Hypothalamus (tissue), 51 donors: ENCODE results near the gene MRM2.

ENCODE experiments used
- DNase-seq, 51 donors: peaks; one replicate each; lab custom pipeline; 2025; lab: John Stamatoyannopoulos, UW

Gene MRM2

GRCh38 chr7:2249744-2250323, 7.8 kb upstream of the MRM2 start:
- no peak for DNase-seq

DNA sequence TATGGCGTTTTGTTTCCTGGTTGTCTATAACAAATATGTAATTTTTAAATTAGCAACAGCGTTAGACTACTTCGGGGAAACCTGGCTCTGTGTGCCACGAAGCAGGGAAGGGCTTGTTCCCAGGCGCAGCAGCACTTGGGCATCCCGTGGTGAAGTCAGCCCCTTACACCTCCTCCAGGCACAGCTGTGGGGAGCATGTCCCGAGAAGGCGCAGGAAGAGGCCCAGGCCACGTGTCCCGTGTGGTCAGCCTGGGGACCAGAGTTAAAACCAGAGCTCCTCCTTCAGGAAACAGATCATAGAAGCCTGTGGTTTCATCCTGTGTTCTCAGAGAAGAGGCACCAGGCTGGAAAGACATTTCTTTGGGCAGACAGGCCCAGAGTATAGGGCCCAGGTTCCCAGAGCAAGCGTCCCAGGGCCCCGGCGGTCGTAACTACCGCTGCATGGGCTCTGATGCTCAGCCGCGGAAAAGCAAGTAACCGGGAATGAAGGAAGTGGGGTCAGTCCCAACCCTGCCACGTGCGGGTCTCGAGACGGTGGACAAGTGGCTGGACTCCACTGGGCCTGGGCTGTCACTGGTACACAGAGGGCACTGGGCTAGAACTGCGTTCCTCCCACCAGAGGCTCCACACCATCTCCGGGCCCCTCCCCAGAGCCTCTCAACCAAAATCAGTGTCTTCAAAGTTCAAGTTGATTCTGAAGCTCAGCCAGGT, 7.1 kb upstream of the MRM2 start:
- DNase-seq, result peak in 19 of 51 donors; percentile 7 to 58 (median 27)

DNA sequence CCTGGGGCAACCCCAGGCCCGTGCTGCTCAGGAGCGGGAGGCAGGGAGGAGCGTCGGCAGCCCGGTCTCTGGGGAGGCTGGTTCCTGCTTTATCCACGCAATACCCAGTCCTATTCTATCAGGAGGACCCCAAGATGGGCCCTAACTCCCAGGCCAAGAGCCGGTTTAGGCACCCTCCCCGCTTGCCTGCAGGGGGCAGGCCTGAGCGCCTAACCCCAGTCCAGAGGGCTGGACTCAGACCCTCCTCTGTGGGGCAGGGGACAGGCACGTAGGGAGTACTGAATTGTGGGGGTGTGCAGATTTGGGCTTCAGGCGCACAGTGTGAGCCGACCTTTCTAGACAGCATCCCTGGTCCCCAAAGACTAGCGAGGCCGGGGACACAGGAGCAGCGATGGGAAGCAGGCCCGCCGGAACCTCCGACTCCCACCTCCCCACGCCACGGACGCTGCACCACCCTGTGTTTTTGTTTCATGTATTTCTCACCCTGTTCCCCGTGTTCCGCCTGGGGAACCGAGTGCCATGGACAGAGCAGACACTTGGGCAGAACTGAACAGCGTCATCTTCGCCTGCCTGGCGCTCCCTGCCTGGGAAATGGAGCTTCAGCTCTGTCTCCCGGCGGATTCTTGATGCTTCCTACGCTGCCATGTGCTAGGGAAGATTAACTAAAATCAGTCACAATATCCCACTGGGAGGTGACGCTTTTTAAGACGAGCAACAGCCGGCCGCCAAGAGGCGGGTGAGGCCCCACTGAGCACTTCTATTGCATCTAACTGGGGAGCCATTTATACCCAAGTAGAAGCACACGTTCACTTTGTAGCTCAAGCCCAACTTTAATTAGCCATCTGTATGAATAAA, 5.4 kb upstream of the MRM2 start:
- DNase-seq, result peak in 3 of 51 donors; percentile 9 to 21 (median 10)

- DNase-seq, result peak in 6 of 51 donors; percentile 6 to 44 (median 26)
Observed at GRCh38 chr7:2245883-2246675, 4.1 kb upstream of the MRM2 start.

DNA sequence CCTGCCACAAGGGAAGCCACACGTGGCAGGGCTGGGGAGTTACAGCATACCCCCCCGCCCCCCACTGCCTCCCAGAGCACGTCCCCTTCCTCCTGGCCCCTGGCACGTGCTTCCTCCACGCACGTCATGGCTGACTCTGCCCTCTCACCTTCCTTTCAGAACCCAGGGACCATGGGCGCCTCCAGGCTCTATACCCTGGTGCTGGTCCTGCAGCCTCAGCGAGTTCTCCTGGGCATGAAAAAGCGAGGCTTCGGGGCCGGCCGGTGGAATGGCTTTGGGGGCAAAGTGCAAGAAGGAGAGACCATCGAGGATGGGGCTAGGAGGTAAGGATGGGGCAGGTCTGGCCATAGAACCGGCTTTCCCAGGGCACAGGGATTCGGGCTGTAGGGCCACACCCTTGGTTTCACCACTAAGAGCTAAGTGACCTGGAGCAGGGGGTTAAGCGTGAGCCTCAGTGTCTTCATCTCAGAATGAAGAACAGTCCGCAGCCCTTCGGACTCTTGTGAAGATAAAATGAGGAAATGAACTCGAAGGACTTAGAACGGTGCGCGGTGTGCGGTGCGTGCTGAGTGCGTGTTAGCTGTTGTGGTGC, 2.5 kb upstream of the MRM2 start:
- peak in 1 of 51 donors; percentile 8 for DNase-seq

GRCh38 chr7:2243458-2243857, 1.5 kb upstream of the MRM2 start:
- DNase-seq, result no peak

- DNase-seq, result peak in 1 of 51 donors; percentile 41
Observed at GRCh38 chr7:2242541-2243429, 780 bp upstream of the MRM2 start.

DNA sequence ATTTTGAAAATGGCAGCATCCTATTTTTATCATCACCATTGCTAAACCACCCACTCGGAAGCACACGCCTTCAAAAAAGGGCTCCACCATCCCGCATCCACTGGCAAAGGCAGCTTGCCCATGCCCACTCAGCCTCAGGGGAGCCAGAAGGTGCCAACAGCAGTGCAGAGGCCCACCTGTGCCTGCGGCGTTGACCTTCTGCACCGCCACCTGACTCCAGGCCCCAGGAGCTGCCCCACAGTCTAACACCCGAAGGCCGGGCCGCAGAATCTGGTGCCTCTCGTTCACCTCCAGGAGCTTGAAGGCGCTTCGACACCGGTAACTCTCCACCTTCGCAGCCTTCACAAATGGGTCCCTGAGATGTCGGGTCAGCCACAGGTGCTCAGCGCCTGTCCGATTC, 2.8 kb downstream of the MRM2 start:
- DNase-seq, result no peak

DNA sequence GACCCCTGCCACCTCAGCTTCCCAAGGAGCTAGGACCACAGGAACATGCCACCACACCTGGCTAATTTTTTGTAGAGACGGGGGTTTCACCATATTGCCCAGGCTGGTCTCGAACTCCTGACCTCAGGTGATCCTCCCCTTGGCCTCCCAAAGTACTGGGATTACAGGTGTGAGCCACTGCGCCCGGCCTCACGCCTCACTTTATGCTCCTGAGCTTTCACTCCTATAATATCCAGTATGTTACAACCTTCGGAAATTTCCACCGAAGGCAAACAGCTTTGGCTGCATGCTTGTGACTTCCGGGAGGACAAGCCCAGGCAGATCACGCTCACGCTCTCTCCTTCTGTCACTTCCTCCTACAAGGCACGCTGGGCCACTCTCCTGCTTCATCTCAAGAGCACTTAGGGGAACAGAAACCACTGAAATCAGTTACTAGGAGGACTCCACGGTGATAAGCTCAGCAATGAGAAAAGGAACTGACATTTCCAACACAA, 4.8 kb downstream of the MRM2 start:
- DNase-seq, result peak in 16 of 51 donors; percentile 10 to 41 (median 26)

- DNase-seq, result no peak
Observed at GRCh38 chr7:2233926-2234325, 8.1 kb downstream of the MRM2 start.

DNA sequence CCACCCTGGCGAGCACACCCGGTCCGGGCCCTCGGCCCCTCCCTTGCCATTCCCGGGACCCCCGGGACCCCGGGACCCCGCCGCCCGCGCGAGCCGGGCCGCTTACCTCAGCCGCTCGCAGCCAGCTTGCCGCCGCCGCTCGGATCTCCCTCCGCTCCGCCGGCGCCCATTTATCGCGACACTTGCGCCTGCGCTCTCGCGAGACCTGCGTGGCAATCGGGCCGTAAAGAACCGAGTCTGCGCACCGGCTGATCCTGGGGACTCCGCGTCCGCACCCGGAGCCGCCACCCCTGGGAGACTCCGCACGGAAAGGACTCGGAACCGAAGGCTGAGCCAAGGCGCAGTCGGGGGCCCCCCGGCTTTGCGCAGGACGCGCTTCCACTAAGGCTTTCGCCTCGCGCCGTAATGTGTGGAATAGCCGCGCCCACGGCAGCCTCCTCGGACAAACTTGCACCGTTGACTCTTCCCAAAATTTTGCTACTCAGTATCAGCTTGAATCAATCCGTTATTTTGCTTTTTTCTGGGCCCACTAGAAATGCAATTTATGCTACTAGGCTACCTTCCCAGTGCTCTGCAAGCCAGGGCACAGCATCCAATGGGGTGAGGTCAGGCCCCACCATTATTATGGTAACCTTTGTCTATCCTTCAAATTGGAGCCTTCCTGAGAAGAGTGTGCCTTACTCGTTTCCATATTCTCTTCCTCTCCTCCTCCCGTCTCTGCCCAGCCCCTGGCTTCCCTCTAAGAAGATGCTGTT, 9.1 kb downstream of the MRM2 start, which contains the start of gene MAD1L1:
MAD1L1 (minus strand) TSS at position 180 of the 755 bp plus-strand sequence. CDS start 2,812 bp downstream, outside the sequence.
- peak; percentile 26 to 87 (median 73) for DNase-seq

- no peak for DNase-seq
Observed at GRCh38 chr7:2231992-2232765, 9.8 kb downstream of the MRM2 start.

GRCh38 chr7:2230882-2231281, 11.1 kb downstream of the MRM2 start:
- DNase-seq, result no peak

- no peak for DNase-seq
Observed at GRCh38 chr7:2230226-2230625, 11.8 kb downstream of the MRM2 start.

DNA sequence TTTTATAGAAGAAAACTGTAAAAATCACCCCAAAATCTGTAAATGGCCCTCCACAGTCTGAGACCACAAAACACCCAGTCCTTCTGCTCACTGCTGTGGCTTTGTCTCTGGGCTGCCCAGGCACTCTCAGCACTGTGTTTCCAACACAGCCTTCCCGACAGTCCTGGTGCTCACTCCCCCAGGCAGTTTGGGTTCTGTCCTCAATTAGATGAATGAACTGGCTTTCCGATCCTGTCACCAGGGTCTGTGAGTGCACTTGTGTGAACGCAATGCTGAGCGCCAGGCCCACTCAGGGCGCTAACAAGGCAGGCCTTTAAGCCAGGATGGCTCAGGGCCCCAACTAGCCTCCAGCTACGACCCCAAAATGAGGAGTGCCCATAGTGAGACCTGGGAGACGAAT, 12.5 kb downstream of the MRM2 start:
- DNase-seq, result no peak

DNA sequence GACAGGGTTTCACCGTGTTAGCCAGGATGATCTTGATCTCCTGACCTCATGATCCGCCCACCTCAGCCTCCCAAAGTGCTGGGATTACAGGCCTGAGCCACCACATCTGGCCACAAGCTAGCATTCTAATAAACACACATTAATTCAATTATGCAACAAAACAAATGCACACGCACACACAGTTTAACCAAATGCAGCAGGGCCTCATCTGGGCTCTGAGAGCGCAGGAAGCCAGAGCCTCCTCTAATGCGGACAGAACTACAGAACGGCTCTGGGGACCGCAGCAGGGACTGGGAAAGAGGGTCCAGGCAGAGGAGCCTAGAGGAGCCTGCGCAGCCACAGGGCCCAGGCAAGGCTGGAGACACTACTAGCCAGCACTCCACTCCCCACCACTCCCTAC, 13.1 kb downstream of the MRM2 start:
- no peak for DNase-seq

DNA sequence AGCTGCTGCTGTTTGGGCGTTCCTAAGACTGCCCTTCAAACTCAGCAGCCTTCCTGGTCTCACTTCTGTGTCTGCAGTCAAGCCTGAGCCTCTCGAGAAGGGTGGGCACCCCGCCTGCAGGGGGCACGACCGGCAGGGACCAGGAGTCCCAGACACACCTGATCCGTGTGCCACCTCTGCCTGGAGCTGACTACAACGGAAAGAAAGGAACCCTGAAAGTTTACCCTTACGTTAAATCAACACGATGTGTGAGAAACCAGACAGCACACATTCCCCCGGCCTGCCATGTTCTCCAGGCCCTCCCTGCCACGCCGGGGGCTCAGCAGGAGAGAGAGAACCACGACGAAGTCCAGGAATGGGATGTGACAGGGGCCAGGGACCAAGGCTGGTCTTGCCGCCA, 14.3 kb downstream of the MRM2 start:
- DNase-seq, result no peak
